ENCODE results near the gene RPA3. TPM values are rescaled to one million over a fixed set of nuclear protein-coding genes. Genes with fewer than 3 reads are reported as not detected.

RPA3 gene
- total RNA-seq, 3 donors from 2014 or later (not counting 1 experiment from before 2014, with no cell fraction given) = 14.2 to 25.9 (median 22.6) TPM

- no peak for DNase-seq
- Histone ChIP-seq H3K9me3 (ENCODE audit: control insufficient read depth, insufficient read depth, low read length) (no peaks in the 10 kb centered on the region), H3K4me3 (ENCODE audit: low read length) (no peak overlapping the region), H3K36me3 (ENCODE audit: control insufficient read depth, insufficient read depth, low read length) (no peaks in the 10 kb centered on the region), H3K4me1 (ENCODE audit: control insufficient read depth, insufficient read depth, low read length) (no peaks in the 10 kb centered on the region), H3K27me3 (ENCODE audit: control insufficient read depth, insufficient read depth, low read length) (no peaks in the 10 kb centered on the region), H3K27ac (ENCODE audit: low read length) (no peak overlapping the region)
- Mint-ChIP-seq H3K4me3 (no peak overlapping the region), H3K27ac (no peak overlapping the region), H3K27me3 (ENCODE audit: low read depth in 2 of 2) (peaks cover 5 to 9% of the 10 kb centered on the region in 2 donors), H3K4me1 (no peaks in the 10 kb centered on the region), H3K9me3 (no peaks in the 10 kb centered on the region), H3K36me3 (no peaks in the 10 kb centered on the region)
- WGBS (ENCODE audit: insufficient coverage) = 94% methylated on average over 4 of the region's 4 CpGs
- TF ChIP-seq CTCF (IDR thresholded peaks at IDR 0.05) = no peak
- intact Hi-C loops (cut with micrococcal nuclease) = no loop called here
- ATAC-seq = no peak
Measured at GRCh38 chr7:7614018-7614741, 104.2 kb downstream of the RPA3 start.

GRCh38 chr7:7613210-7613609, 105.2 kb downstream of the RPA3 start:
- Mint-ChIP-seq H3K27ac (no peak overlapping the region), H3K4me3 (no peak overlapping the region), H3K27me3 (ENCODE audit: low read depth in 2 of 2) (no peaks in the 10 kb centered on the region), H3K9me3 (no peaks in the 10 kb centered on the region), H3K4me1 (no peaks in the 10 kb centered on the region), H3K36me3 (no peaks in the 10 kb centered on the region)
- TF ChIP-seq CTCF (IDR thresholded peaks at IDR 0.05) = no peak
- Histone ChIP-seq H3K27ac (ENCODE audit: low read length) (no peak overlapping the region), H3K9me3 (ENCODE audit: control insufficient read depth, insufficient read depth, low read length) (no peaks in the 10 kb centered on the region), H3K4me3 (ENCODE audit: low read length) (no peak overlapping the region), H3K27me3 (ENCODE audit: control insufficient read depth, insufficient read depth, low read length) (no peaks in the 10 kb centered on the region), H3K4me1 (ENCODE audit: control insufficient read depth, insufficient read depth, low read length) (no peaks in the 10 kb centered on the region), H3K36me3 (ENCODE audit: control insufficient read depth, insufficient read depth, low read length) (no peaks in the 10 kb centered on the region)
- DNase-seq = no peak
- no peak for ATAC-seq
- intact Hi-C loops (cut with micrococcal nuclease) = no loop called here
- WGBS (ENCODE audit: insufficient coverage) = no CpG with 5 or more reads among the region's 1 CpG

- TF ChIP-seq CTCF (IDR thresholded peaks at IDR 0.05) = no peak
- Mint-ChIP-seq H3K36me3 (peaks cover 6% of the 10 kb centered on the region), H3K9me3 (no peaks in the 10 kb centered on the region), H3K4me1 (no peaks in the 10 kb centered on the region), H3K27ac (no peak overlapping the region), H3K27me3 (ENCODE audit: low read depth in 2 of 2) (no peaks in the 10 kb centered on the region), H3K4me3 (no peak overlapping the region)
- no peak for DNase-seq
- Histone ChIP-seq H3K4me3 (ENCODE audit: low read length) (no peak overlapping the region), H3K4me1 (ENCODE audit: control insufficient read depth, insufficient read depth, low read length) (no peaks in the 10 kb centered on the region), H3K36me3 (ENCODE audit: control insufficient read depth, insufficient read depth, low read length) (peaks cover 4% of the 10 kb centered on the region), H3K27me3 (ENCODE audit: control insufficient read depth, insufficient read depth, low read length) (no peaks in the 10 kb centered on the region), H3K27ac (ENCODE audit: low read length) (no peak overlapping the region), H3K9me3 (ENCODE audit: control insufficient read depth, insufficient read depth, low read length) (no peaks in the 10 kb centered on the region)
- no peak for ATAC-seq
- 100% methylated on average over 1 of the region's 1 CpG for WGBS (ENCODE audit: insufficient coverage)
- intact Hi-C loops (cut with micrococcal nuclease) = no loop called here
Measured at GRCh38 chr7:7612519-7612918, 105.9 kb downstream of the RPA3 start.

- Histone ChIP-seq H3K9me3 (ENCODE audit: control insufficient read depth, insufficient read depth, low read length) (no peaks in the 10 kb centered on the region), H3K4me3 (ENCODE audit: low read length) (no peak overlapping the region), H3K36me3 (ENCODE audit: control insufficient read depth, insufficient read depth, low read length) (peaks cover 16% of the 10 kb centered on the region), H3K27me3 (ENCODE audit: control insufficient read depth, insufficient read depth, low read length) (no peaks in the 10 kb centered on the region), H3K27ac (ENCODE audit: low read length) (no peak overlapping the region), H3K4me1 (ENCODE audit: control insufficient read depth, insufficient read depth, low read length) (no peaks in the 10 kb centered on the region)
- TF ChIP-seq CTCF (IDR thresholded peaks at IDR 0.05) = no peak
- ATAC-seq (no peak), DNase-seq (no peak)
- intact Hi-C loops (cut with micrococcal nuclease) = no loop called here
- Mint-ChIP-seq H3K27me3 (ENCODE audit: low read depth in 2 of 2) (no peaks in the 10 kb centered on the region), H3K4me3 (no peak overlapping the region), H3K36me3 (peaks cover 7% of the 10 kb centered on the region), H3K4me1 (no peaks in the 10 kb centered on the region), H3K9me3 (no peaks in the 10 kb centered on the region), H3K27ac (no peak overlapping the region)
- no CpG with 5 or more reads among the region's 2 CpGs for WGBS (ENCODE audit: insufficient coverage)
Measured at GRCh38 chr7:7609330-7609729, 109.1 kb downstream of the RPA3 start.
